Gastroesophageal sphincter (tissue), 3 donors: Measurements from ENCODE around the gene PHLDA2.

Experiments
- POLR2A ChIP-seq, 2 donors: fragments of 450-650 bp; IDR thresholded peaks; one replicate each; pipeline ENCODE4 v1.6.1; 2017; ENCODE audit warnings: antibody characterized with exemption in 2 of 2, mild to moderate bottlenecking in 2 of 2, moderate library complexity in 1 of 2
- TF ChIP-seq, protein P1 (sequence below), 4 experiments: fragments of 200-600 bp in 2 of 4; fragments of 450-650 bp in 2 of 4; sonication (generic) in 1 of 4; IDR thresholded peaks; one replicate each; pipeline ENCODE4 v1.5.1; 2017 to 2019; ENCODE audit warnings: antibody characterized with exemption in 4 of 4, mild to moderate bottlenecking in 2 of 4, moderate library complexity in 2 of 4

DNA sequence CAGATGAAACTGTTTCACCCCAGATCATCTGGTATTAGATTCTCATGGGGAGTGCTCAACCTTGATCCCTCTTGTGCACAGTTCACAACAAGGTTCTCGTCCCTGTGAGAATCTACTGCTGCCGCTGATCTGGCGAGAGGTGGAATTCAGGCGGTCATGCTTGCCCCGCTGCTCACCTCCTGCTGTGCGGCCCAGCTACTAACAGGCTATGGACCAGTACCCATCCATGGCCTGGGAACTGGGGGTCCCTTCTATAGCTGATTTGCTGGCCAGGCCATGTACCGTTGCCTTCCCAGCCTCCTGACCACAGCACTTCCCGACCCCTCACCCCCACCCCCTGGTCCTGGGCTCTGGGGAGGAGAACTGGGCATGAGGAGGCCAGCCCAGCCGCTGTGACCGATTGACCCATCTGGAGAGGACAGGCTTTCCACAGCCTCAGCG, 2.6 kb downstream of the PHLDA2 start:
- no peak for TF ChIP-seq POLR2A (IDR thresholded peaks at IDR 0.05)
- TF ChIP-seq, protein P1, sequence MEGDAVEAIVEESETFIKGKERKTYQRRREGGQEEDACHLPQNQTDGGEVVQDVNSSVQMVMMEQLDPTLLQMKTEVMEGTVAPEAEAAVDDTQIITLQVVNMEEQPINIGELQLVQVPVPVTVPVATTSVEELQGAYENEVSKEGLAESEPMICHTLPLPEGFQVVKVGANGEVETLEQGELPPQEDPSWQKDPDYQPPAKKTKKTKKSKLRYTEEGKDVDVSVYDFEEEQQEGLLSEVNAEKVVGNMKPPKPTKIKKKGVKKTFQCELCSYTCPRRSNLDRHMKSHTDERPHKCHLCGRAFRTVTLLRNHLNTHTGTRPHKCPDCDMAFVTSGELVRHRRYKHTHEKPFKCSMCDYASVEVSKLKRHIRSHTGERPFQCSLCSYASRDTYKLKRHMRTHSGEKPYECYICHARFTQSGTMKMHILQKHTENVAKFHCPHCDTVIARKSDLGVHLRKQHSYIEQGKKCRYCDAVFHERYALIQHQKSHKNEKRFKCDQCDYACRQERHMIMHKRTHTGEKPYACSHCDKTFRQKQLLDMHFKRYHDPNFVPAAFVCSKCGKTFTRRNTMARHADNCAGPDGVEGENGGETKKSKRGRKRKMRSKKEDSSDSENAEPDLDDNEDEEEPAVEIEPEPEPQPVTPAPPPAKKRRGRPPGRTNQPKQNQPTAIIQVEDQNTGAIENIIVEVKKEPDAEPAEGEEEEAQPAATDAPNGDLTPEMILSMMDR (IDR thresholded peaks at IDR 0.05): no peak
